Mucosa of descending colon (tissue), 3 donors: ENCODE results near the gene TPD52L2. TPM values are rescaled to one million over a fixed set of nuclear protein-coding genes. Genes with fewer than 3 reads are reported as not detected.

Experiments used
- ATAC-seq: fragments of 200-7000 bp; cut with Tn5 transposase; one replicate; pipeline ENCODE4 v1.9.1; 2020; ENCODE audit warnings: mild to moderate bottlenecking, moderate library complexity
- DNase-seq, 3 donors: peaks; one replicate each; pipeline ENCODE4 v3.0.0-alpha.2; 2020
- H3K36me3 ChIP-seq: fragments of 200-600 bp; one replicate; pipeline ENCODE4 v1.8.0; 2021; ENCODE audit warnings: low read depth, mild to moderate bottlenecking
- H3K4me1 ChIP-seq: fragments of 200-600 bp; one replicate; pipeline ENCODE4 v1.8.0; 2021; ENCODE audit warnings: low read depth, mild to moderate bottlenecking
- H3K4me3 ChIP-seq: fragments of 200-600 bp; one replicate; pipeline ENCODE4 v1.8.0; 2021; ENCODE audit warnings: mild to moderate bottlenecking
- H3K9me3 ChIP-seq: fragments of 200-600 bp; one replicate; pipeline ENCODE4 v1.8.0; 2021; ENCODE audit warnings: mild to moderate bottlenecking
- intact Hi-C, 2 donors: fragments of 100-400 bp; cut with DNase I in 1 of 2; cut with micrococcal nuclease in 1 of 2; formaldehyde crosslinking; loops; one replicate each; pipeline versions ENCODE4 v1.11.0 to v1.11.1; 2022; cut with DNase I, micrococcal nuclease
- total RNA-seq, 3 donors: library from RNA; stranded (reverse); fragmentation: NEBNext Ultra II Directional in 2 of 3; extraction: Animal tissue kit (Norgen Biotek cat#: 25700) in 2 of 3; gene quantifications; one replicate each; pipeline versions ENCODE4 v1.2.1 to v1.2.4, GENCODE V29; 2021 to 2023
- TF ChIP-seq, protein P1 (sequence below): fragments of 200-600 bp; IDR thresholded peaks from one replicate; pipeline ENCODE4 v1.8.0; 2022; ENCODE audit warnings: antibody characterized with exemption, mild to moderate bottlenecking
- donor health status: DM: no; HTN: no; CAD: no; lungs with moderate emphysema.
- donor health status: DM: no; HTN: no; CAD: no.
- donor health status: DM: no; HTN: yes; CAD: no.

TPD52L2 gene
- total RNA-seq, 3 donors from 2014 or later: 48.7 to 71.7 (median 55.7) TPM

DNA sequence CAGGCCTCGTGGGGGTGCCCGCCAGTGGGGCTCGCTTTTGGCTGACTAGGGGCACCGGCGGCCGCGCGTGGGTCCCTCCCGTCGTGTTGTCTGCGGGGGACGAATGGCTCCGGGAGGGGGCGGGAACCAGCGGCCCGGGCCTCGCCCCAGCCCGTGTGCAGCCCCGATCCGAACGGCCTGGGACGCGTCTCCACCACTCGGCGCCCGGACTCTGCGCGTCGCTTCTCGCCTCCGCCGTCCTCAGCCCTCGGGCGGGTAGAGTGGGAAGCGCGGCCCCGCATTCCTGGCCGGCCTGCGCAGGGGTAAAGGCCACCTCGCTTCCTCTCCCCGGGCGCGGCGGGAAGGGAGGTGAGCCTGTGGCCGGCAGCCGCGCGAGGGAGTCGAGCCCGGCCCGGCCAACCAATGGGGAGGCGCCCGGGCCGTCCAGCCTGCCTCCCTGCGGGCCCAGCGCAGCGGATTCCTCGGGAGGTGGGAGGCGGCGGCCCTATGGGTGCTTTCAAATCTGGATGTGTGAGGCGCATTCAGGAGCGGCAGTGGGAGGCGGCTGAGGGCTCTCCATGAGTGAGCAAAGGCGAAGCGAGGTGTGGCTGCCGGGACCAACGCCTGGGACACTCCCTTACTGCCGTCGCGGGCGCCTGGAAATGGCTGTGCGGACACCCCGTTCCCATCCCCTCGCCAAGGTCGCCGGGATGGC is 32.9 kb upstream of the TPD52L2 start:
- intact Hi-C loops: no loop called here
- H3K36me3 ChIP-seq: no peaks in the 10 kb centered on the region
- peaks cover 32% of the 10 kb centered on the region for H3K4me1 ChIP-seq
- H3K9me3 ChIP-seq: no peaks in the 10 kb centered on the region
- DNase-seq (peak; percentile 67 to 77 (median 77)), ATAC-seq (peak; percentile 61)
- H3K4me3 ChIP-seq: no peak overlapping the region
- TF ChIP-seq, protein P1, sequence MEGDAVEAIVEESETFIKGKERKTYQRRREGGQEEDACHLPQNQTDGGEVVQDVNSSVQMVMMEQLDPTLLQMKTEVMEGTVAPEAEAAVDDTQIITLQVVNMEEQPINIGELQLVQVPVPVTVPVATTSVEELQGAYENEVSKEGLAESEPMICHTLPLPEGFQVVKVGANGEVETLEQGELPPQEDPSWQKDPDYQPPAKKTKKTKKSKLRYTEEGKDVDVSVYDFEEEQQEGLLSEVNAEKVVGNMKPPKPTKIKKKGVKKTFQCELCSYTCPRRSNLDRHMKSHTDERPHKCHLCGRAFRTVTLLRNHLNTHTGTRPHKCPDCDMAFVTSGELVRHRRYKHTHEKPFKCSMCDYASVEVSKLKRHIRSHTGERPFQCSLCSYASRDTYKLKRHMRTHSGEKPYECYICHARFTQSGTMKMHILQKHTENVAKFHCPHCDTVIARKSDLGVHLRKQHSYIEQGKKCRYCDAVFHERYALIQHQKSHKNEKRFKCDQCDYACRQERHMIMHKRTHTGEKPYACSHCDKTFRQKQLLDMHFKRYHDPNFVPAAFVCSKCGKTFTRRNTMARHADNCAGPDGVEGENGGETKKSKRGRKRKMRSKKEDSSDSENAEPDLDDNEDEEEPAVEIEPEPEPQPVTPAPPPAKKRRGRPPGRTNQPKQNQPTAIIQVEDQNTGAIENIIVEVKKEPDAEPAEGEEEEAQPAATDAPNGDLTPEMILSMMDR: no peak

DNA sequence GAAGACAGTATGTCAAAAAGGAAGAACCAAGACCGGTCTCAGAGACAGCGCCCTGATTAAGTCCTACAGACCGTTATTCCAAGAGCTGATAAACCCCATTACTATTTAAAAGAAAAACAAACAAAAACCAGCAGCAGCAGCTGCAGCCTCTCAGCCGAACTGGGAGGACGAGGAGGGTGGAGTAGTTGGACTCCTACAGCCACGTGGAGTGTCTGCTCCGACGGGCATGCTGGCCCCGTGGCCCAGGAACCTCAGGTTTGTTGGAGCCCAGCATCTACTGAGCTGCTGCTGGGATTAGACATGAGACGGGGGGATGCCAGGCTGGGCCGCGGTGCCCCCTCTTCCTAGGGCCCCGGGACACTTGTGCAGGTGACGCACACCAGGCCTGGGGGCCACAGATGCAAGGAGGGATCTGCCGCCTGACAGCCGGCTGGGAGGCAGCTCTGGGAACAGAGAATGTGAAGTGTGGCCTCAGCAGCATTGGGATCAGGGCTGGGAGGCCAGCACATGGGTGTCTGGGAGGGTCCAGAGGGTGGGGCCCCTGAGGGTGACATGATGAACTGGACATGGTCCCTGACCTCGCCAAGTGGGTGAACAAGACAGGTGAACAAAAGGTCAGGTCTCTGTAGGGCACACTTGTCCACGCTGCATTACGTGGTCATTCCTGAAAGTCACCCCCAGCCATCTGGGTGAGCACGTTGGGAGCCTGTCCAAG is 31.1 kb upstream of the TPD52L2 start:
- H3K4me1 ChIP-seq: peaks cover 32% of the 10 kb centered on the region
- H3K4me3 ChIP-seq: no peak overlapping the region
- intact Hi-C loops: no loop called here
- TF ChIP-seq, protein P1: no peak
- no peaks in the 10 kb centered on the region for H3K9me3 ChIP-seq
- H3K36me3 ChIP-seq: no peaks in the 10 kb centered on the region
- ATAC-seq: no peak
- DNase-seq: no peak

DNA sequence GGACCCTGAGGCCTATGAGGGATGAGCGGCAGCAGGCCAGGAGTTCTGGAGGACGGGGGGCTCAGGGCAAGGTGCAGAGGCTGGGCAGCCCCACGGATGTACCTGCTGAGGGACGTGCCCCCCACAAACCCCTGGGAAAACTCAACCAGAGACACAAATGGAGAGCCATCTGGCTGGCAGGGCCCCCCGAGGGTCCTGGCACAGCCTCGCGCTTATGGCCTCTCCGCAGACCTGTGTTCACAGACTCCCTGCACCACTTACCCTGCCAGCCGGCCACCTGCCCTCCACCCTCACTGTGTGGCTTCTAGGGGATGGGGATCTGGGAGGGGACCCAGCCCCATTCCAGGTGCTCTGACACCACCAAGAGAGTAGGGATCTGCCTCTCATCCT is 30.6 kb upstream of the TPD52L2 start:
- TF ChIP-seq, protein P1: no peak
- Histone ChIP-seq H3K4me3 (no peak overlapping the region), H3K9me3 (no peaks in the 10 kb centered on the region), H3K36me3 (no peaks in the 10 kb centered on the region), H3K4me1 (peaks cover 32% of the 10 kb centered on the region)
- no peak for DNase-seq
- intact Hi-C loops: no loop called here
- no peak for ATAC-seq

DNA sequence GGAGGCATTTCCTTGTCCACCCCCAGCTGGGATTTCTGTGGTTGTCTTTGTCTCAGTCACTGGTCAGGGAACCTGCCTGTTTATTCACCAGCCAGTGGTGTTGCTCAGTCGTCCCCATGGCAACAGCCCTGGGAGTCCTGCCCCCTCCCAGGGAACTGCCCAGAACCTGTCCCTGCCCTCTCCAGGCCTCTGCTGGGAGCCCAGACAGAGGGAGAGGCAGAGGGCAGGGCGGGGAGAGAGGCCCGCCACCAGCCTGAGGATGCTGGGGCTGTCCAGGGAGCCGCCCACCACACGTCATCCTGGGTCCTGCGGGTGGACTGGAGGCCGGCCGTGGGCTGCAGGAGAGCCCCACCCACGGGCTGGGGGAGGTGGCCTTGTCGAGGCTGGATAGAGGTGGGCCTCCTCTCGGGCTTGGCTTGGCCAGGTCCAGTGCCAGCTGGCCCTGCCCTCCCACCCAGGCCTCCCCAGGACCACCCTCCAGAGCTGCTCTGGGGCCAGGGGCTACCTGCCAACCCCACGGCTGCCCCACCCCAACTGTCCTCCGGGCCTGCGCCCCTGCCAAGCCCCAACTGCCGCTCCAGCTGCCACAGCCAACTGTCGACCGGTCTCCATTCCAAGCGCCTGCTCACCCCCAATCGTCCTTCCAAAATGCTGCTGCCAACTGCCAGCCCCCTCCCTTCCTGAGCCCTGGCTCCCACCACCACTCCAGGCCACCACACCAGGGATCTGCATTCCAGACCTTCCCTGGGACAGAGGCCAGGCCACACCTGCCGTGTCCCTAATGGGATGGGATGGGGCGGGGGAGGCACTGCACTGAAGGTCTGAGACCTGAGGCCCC is 29.8 kb upstream of the TPD52L2 start:
- ATAC-seq (peak; percentile 85), DNase-seq (peak; percentile 83 to 91 (median 85))
- intact Hi-C loops: no loop called here
- peaks cover 27% of the 10 kb centered on the region for H3K4me1 ChIP-seq
- H3K36me3 ChIP-seq: no peaks in the 10 kb centered on the region
- no peak overlapping the region for H3K4me3 ChIP-seq
- TF ChIP-seq, protein P1: no peak
- H3K9me3 ChIP-seq: no peaks in the 10 kb centered on the region

DNA sequence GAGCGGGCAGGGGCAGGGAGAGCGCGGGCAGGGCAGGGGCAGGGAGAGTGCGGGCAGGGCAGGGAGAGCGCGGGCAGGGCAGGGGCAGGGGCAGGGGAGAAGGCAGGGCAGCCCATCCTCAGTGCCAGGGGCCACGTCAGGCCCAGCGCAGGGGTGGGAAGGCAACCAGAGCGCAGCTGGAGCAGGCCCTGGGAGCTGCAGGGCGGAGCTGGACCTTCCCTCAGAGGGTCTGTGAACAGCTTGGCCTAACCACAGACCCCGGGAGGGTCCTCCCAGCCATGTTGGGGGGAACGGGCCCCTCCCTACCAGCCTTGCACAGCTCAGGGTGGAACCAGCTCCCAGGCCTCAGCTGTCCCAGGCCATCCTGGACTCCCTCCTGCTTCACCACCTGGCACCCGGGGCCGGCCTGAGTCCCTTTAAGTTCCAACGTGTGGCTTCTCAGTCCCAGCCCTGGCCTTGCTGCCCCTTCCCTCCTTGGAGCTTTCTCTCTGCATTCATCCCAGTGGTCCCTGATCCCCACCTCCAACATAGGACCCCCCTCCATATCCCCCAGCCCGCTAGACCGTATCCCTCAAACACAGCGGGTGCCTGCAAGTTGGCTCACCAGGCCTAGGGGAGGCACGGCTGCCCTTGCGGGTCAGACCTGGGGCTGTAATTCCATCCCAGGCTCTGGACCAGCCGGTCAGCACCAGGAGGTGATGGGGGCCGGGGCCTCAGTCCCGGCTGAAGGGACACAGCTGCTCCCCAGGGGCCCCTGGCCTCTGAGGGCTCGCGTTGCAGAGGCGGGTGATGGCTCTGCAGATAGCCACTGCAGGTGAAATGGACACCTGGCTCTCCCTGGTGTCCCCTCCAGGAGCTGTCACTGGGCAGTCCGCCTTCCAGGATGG is 28.4 kb upstream of the TPD52L2 start:
- Histone ChIP-seq H3K4me1 (peaks cover 24% of the 10 kb centered on the region), H3K36me3 (no peaks in the 10 kb centered on the region), H3K9me3 (no peaks in the 10 kb centered on the region), H3K4me3 (no peak overlapping the region)
- no peak for DNase-seq
- intact Hi-C loops: no loop called here
- no peak for ATAC-seq
- TF ChIP-seq, protein P1: no peak
